ENCODE data around the gene PPP4R3A.

The PPP4R3A gene

GRCh38 chr14:91509083-91509877 is 830 bp downstream of the PPP4R3A start:
- peak; percentile 59 for DNase-seq (ENCODE audit: low read depth)
- peak overlapping the region; percentile 87 for H3K4me3 ChIP-seq (ENCODE audit: low read depth, low read length)
- no peak for TF ChIP-seq POLR2A (IDR thresholded peaks at IDR 0.05; ENCODE audit: extremely low read depth, insufficient read length)
- TF ChIP-seq MYC (IDR thresholded peaks at IDR 0.05; ENCODE audit: low read depth, low read length): no peak; the same call in 1 of the 2 replicates
- TF ChIP-seq MAX (IDR thresholded peaks at IDR 0.05; ENCODE audit: low read depth, low read length): no peak
- TF ChIP-seq, protein P1, sequence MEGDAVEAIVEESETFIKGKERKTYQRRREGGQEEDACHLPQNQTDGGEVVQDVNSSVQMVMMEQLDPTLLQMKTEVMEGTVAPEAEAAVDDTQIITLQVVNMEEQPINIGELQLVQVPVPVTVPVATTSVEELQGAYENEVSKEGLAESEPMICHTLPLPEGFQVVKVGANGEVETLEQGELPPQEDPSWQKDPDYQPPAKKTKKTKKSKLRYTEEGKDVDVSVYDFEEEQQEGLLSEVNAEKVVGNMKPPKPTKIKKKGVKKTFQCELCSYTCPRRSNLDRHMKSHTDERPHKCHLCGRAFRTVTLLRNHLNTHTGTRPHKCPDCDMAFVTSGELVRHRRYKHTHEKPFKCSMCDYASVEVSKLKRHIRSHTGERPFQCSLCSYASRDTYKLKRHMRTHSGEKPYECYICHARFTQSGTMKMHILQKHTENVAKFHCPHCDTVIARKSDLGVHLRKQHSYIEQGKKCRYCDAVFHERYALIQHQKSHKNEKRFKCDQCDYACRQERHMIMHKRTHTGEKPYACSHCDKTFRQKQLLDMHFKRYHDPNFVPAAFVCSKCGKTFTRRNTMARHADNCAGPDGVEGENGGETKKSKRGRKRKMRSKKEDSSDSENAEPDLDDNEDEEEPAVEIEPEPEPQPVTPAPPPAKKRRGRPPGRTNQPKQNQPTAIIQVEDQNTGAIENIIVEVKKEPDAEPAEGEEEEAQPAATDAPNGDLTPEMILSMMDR (IDR thresholded peaks at IDR 0.05; ENCODE audit: low read depth, low read length): no peak

GRCh38 chr14:91508105-91508504 is 2.0 kb downstream of the PPP4R3A start:
- DNase-seq (ENCODE audit: low read depth): no peak
- H3K4me3 ChIP-seq (ENCODE audit: low read depth, low read length): peak overlapping the region; percentile 87
- TF ChIP-seq MYC (IDR thresholded peaks at IDR 0.05; ENCODE audit: low read depth, low read length) (no peak), MAX (IDR thresholded peaks at IDR 0.05; ENCODE audit: low read depth, low read length) (no peak), POLR2A (IDR thresholded peaks at IDR 0.05; ENCODE audit: extremely low read depth, insufficient read length) (no peak)
- TF ChIP-seq, protein P1 (IDR thresholded peaks at IDR 0.05; ENCODE audit: low read depth, low read length): no peak

DNA sequence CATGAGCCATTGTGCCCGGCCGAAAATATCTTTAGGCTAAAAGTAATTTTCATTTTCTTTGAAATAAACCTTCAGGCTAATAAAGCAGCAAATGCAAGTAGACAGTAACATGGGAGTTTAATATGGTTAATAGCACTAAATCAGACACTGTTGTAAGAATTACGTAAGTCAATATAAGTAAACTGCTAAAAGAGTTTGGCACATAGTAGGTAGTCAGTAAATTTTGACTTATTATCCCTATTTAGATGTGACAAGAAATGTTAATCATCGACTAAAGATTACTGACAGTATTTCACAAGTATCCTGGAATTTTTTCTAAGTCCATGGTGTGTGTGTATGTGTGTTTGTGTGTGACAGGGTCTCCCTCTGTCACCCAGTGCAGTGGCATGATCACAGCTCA is 3.9 kb downstream of the PPP4R3A start:
- peak overlapping the region; percentile 44 for H3K4me3 ChIP-seq (ENCODE audit: low read depth, low read length)
- TF ChIP-seq, protein P1 (IDR thresholded peaks at IDR 0.05; ENCODE audit: low read depth, low read length): no peak
- TF ChIP-seq MAX (IDR thresholded peaks at IDR 0.05; ENCODE audit: low read depth, low read length): no peak
- no peak for TF ChIP-seq POLR2A (IDR thresholded peaks at IDR 0.05; ENCODE audit: extremely low read depth, insufficient read length)
- no peak for TF ChIP-seq MYC (IDR thresholded peaks at IDR 0.05; ENCODE audit: low read depth, low read length)
- DNase-seq (ENCODE audit: low read depth): no peak

DNA sequence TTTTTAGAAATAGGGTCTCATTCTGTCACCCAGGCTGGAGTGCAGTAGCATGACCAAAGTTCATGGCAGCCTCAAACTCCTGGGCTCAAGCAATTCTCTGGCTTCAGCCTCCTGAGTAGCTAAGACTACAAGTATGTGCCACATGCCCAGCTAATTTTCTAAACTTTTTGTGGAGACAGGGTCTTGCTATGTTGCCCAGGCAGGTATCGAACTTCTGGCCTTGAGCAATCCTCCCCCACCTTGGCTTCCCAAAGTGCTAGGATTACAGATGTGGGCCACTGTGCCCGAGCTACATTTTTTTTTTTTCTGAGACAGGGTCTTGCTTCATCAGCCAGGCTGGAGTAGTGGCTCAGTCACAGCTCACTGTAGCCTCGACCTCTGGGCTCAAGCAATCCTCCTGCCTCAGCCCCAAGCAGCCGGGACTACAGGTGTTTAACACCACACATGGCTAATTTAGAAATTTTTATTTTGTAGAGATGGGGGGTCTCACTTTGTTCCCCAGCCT is 7.1 kb downstream of the PPP4R3A start:
- DNase-seq (ENCODE audit: low read depth): no peak
- TF ChIP-seq POLR2A (IDR thresholded peaks at IDR 0.05; ENCODE audit: extremely low read depth, insufficient read length) (no peak), MYC (IDR thresholded peaks at IDR 0.05; ENCODE audit: low read depth, low read length) (no peak), MAX (IDR thresholded peaks at IDR 0.05; ENCODE audit: low read depth, low read length) (no peak)
- TF ChIP-seq, protein P1 (IDR thresholded peaks at IDR 0.05; ENCODE audit: low read depth, low read length): no peak
- no peak overlapping the region for H3K4me3 ChIP-seq (ENCODE audit: low read depth, low read length)

DNA sequence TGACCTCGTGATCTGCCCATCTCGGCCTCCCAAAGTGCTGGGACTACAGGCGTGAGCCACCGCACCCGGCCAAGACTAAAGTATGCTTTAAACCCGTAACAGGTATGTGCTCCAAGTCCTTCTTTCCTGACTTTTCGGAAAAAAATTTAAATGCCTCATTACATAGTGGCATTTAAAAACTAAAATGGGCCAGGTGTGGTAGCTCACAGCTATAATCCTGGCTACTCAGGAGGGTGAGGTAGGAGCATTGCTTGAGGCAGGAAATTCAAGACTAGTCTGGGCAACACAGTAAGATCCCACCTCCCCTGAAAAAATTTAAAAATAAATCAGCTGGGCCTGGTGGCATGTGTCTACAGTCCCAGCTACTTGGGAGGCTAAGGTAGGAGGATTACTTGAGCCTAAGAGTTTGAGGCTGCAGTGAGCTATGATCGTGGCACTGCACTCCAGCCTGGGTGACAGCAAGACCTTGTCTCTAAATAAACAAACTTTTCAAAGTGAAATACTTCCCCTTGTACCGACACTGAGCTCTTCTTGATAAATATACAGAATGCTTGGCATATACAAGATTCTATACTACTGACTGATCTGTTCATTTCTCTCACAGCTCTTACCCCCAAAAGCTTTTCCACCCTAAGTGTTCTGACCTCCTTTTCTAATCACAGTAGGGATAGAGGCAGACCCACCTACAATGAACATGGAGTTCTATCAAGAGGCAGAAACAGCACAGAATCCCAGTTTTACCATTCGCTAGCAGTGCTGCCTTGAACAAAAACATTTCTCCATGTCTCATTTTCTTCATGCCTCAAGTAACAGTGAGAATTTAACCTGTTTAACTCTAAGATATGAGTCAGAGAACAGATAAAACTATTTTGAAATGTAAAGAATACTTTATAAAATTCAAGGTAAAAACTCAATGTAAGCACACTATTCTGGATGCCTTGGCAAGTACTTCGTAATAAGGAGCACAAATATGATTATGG is 7.9 kb downstream of the PPP4R3A start:
- no peak overlapping the region for H3K4me3 ChIP-seq (ENCODE audit: low read depth, low read length)
- no peak for DNase-seq (ENCODE audit: low read depth)
- TF ChIP-seq MAX (IDR thresholded peaks at IDR 0.05; ENCODE audit: low read depth, low read length) (no peak), MYC (IDR thresholded peaks at IDR 0.05; ENCODE audit: low read depth, low read length) (no peak), POLR2A (IDR thresholded peaks at IDR 0.05; ENCODE audit: extremely low read depth, insufficient read length) (no peak)
- TF ChIP-seq, protein P1 (IDR thresholded peaks at IDR 0.05; ENCODE audit: low read depth, low read length): no peak

Data from NB4 (cell line).